Measurements from ENCODE around the gene PUSL1. TPM values are rescaled to one million over a fixed set of nuclear protein-coding genes. Genes with fewer than 3 reads are reported as not detected.

The PUSL1 gene
- polyA plus RNA-seq, 2 of the 4 experiments (the other 2 are of a cell fraction), result 7.4 to 14.6 TPM

- DNase-seq (ENCODE audit: low read depth in 1 of 2, low spot score in 1 of 2), result no peak
- no peaks in the 10 kb centered on the region for H3K9me3 ChIP-seq
- no peak overlapping the region for H3K27ac ChIP-seq
- ChIA-PET POLR2A (no interaction called here), CTCF (interaction anchor here (0.6 to 3.5 kb wide), 22 partner anchors 8 to 310 kb away, joined by 3 to 72 read pairs (median 4); partner anchors contain the start of genes PERM1 and SCNN1D)
- 96% methylated on average over 5 of the region's 9 CpGs for WGBS (ENCODE audit: missing lambda C conversion rate)
- H3K4me1 ChIP-seq, result no peaks in the 10 kb centered on the region
- FAIRE-seq, result no peak
- no peak overlapping the region for H3K4me2 ChIP-seq
- TF ChIP-seq CHD2 (IDR thresholded peaks at IDR 0.05; ENCODE audit: low read length, partially characterized antibody) (no peak), NFE2L2 (conservative IDR thresholded peaks at IDR 0.05; ENCODE audit: low read length) (no peak), RFX5 (IDR thresholded peaks at IDR 0.05) (no peak), TFCP2L1 (CRISPR knock-in tag; IDR thresholded peaks at IDR 0.05) (no peak), HDAC2 (IDR thresholded peaks at IDR 0.05) (no peak), CTCF (IDR thresholded peaks at IDR 0.05) (no peak), BHLHE40 (IDR thresholded peaks at IDR 0.05; ENCODE audit: low read depth, low read length) (no peak), HMGXB4 (CRISPR knock-in tag; IDR thresholded peaks at IDR 0.05; ENCODE audit: borderline replicate concordance) (no peak), HEYL (CRISPR knock-in tag; IDR thresholded peaks at IDR 0.05) (no peak), POLR2A (IDR thresholded peaks at IDR 0.05; ENCODE audit: low read length) (no peak), E2F6 (IDR thresholded peaks at IDR 0.05; ENCODE audit: borderline replicate concordance, low read depth) (no peak)
- no peak for ATAC-seq
- no peak overlapping the region for H3K4me3 ChIP-seq
These were observed 16.0 kb upstream of the PUSL1 start for GRCh38 chr1:1292442-1292779.

GRCh38 chr1:1292851-1293250 lies 15.5 kb upstream of the PUSL1 start:
- H3K9me3 ChIP-seq, result no peaks in the 10 kb centered on the region
- no peak overlapping the region for H3K27ac ChIP-seq
- H3K4me2 ChIP-seq, result no peak overlapping the region
- no peaks in the 10 kb centered on the region for H3K4me1 ChIP-seq
- 91% methylated on average over 7 of the region's 18 CpGs for WGBS (ENCODE audit: missing lambda C conversion rate)
- DNase-seq (ENCODE audit: low read depth in 1 of 2, low spot score in 1 of 2) (no peak), FAIRE-seq (no peak), ATAC-seq (no peak)
- TF ChIP-seq ELK1 (IDR thresholded peaks at IDR 0.05; ENCODE audit: low read depth, low read length) (no peak), ZSCAN20 (CRISPR knock-in tag; IDR thresholded peaks at IDR 0.05) (no peak), CBX2 (IDR thresholded peaks at IDR 0.05; ENCODE audit: borderline replicate concordance, low read depth) (no peak), CBX8 (IDR thresholded peaks at IDR 0.05) (no peak), HOXB5 (CRISPR knock-in tag; IDR thresholded peaks at IDR 0.05) (no peak), ZNF302 (CRISPR knock-in tag; IDR thresholded peaks at IDR 0.05) (no peak), CEBPB (IDR thresholded peaks at IDR 0.05) (no peak), ZFP36 (IDR thresholded peaks at IDR 0.05; ENCODE audit: borderline replicate concordance, partially characterized antibody) (no peak), EP300 (IDR thresholded peaks at IDR 0.05) (no peak), FOSL2 (IDR thresholded peaks at IDR 0.05) (no peak), FOSL2 (CRISPR knock-in tag; IDR thresholded peaks at IDR 0.05) (no peak), PBX3 (IDR thresholded peaks at IDR 0.05) (no peak), HEYL (CRISPR knock-in tag; IDR thresholded peaks at IDR 0.05) (no peak), REST (IDR thresholded peaks at IDR 0.05) (no peak), MAFK (IDR thresholded peaks at IDR 0.05; ENCODE audit: partially characterized antibody) (no peak), SREBF2 (IDR thresholded peaks at IDR 0.05) (no peak), E2F6 (IDR thresholded peaks at IDR 0.05; ENCODE audit: borderline replicate concordance, low read depth) (no peak)
- ChIA-PET POLR2A (no interaction called here), CTCF (interaction anchor here (1.1 to 3.7 kb wide), 9 partner anchors 15 to 310 kb away, joined by 3 to 72 read pairs (median 11); partner anchors contain the start of genes PERM1 and SCNN1D)
- no peak overlapping the region for H3K4me3 ChIP-seq
